GM18868 (cell line): ENCODE measurements around the gene USB1.

Source experiments
- ATAC-seq: cut with Tn5 transposase; IDR thresholded peaks from one replicate; pipeline ENCODE4 v1.9.1; 2021; ENCODE audit warnings: mild to moderate bottlenecking, moderate library complexity; ENCODE audit not compliant: unreplicated experiment

USB1 gene

GRCh38 chr16:58013201-58013956 is 12.2 kb downstream of the USB1 start:
- ATAC-seq = no peak

- ATAC-seq = no peak
Measured at GRCh38 chr16:58016840-58017446, 15.7 kb downstream of the USB1 start.

- ATAC-seq = no peak
Measured at GRCh38 chr16:58018803-58019202, 17.6 kb downstream of the USB1 start.

- no peak for ATAC-seq
Measured at GRCh38 chr16:58019866-58020538, 18.8 kb downstream of the USB1 start.

GRCh38 chr16:58020628-58021521 is 19.7 kb downstream of the USB1 start:
- no peak for ATAC-seq

GRCh38 chr16:58021661-58022551 is 20.7 kb downstream of the USB1 start:
- ATAC-seq = no peak

GRCh38 chr16:58022601-58023371 is 21.6 kb downstream of the USB1 start:
- no peak for ATAC-seq

- no peak for ATAC-seq
Measured at GRCh38 chr16:58024486-58025350, 23.5 kb downstream of the USB1 start.

- ATAC-seq = peak; percentile 60
Measured at GRCh38 chr16:58025351-58026138, 24.3 kb downstream of the USB1 start, which contains the start of gene MMP15. TSS of gene MMP15 (plus strand) at chr16:58025754. CDS start at chr16:58026351, 597 bp downstream.

GRCh38 chr16:58026139-58026704 is 25.0 kb downstream of the USB1 start:
- peak; percentile 19 for ATAC-seq

GRCh38 chr16:58026705-58027160 is 25.5 kb downstream of the USB1 start:
- ATAC-seq = no peak

GRCh38 chr16:58027161-58027915 is 26.1 kb downstream of the USB1 start:
- no peak for ATAC-seq

GRCh38 chr16:58027916-58028455 is 26.8 kb downstream of the USB1 start:
- ATAC-seq = no peak

- ATAC-seq = no peak
Measured at GRCh38 chr16:58028541-58029070, 27.4 kb downstream of the USB1 start.

GRCh38 chr16:58029410-58029809 is 28.2 kb downstream of the USB1 start:
- ATAC-seq = no peak
